HUES48 (cell line): ENCODE results near the gene UBQLN4.
A peak's percentile ranks its signal among the peaks of the same experiment; 100 is the strongest.
"Not testable (repeated sequence)": the region's sequence is repeated elsewhere in the genome, so short reads cannot be mapped to it uniquely, and the experiment has no call there.

ENCODE experiments used
- H3K27ac ChIP-seq: one replicate; pipeline ENCODE4 v1.7.0; 2013; ENCODE audit warnings: low read depth, low read length, inconsistent platforms
- H3K27me3 ChIP-seq: 2 replicates; pipeline ENCODE4 v1.6.1; 2013; ENCODE audit warnings: mild to moderate bottlenecking, low read length; ENCODE audit not compliant: control insufficient read depth, insufficient read depth
- H3K36me3 ChIP-seq: 2 replicates; pipeline ENCODE4 v1.6.1; 2013; ENCODE audit warnings: low read length; ENCODE audit not compliant: control insufficient read depth, insufficient read depth
- H3K4me1 ChIP-seq: 2 replicates; pipeline ENCODE4 v1.6.1; 2013; ENCODE audit warnings: mild to moderate bottlenecking, low read length; ENCODE audit not compliant: control insufficient read depth, insufficient read depth
- H3K4me3 ChIP-seq: 2 replicates; pipeline ENCODE4 v1.5.1; 2013; ENCODE audit warnings: mild to moderate bottlenecking, low read depth, low read length
- H3K9ac ChIP-seq: 2 replicates; pipeline ENCODE4 v1.6.1; 2013; ENCODE audit warnings: mild to moderate bottlenecking, low read depth, low read length, moderate library complexity
- H3K9me3 ChIP-seq: 2 replicates; pipeline ENCODE4 v1.6.1; 2013; ENCODE audit warnings: low read length; ENCODE audit not compliant: control insufficient read depth, insufficient read depth

The UBQLN4 gene

GRCh38 chr1:156034991-156035390 is 18.6 kb downstream of the UBQLN4 start:
- not testable (repeated sequence) for H3K27me3 ChIP-seq, H3K9me3 ChIP-seq, H3K4me1 ChIP-seq, H3K27ac ChIP-seq, H3K9ac ChIP-seq, H3K4me3 ChIP-seq
- H3K36me3 ChIP-seq: peaks cover 19% of the 10 kb centered on the region

DNA sequence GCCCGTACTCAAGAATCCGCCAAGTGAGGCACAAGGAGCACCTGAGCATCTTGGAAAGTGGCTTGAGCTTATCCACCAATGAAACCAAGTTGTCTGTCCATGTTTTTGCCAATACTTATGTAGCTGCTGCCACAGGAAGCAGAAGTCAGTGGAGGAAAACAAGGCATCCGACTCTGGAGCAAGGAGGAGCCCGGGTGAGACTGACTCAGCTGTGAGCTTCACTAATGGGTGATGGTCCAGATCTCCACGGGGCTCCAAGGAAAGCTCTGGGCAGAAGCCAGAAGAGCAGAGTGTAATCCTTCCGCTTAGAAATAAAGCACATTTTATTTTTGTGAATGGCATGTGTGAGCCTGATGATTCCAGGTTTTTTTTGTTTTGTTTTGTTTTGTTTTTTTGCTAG is 20.6 kb downstream of the UBQLN4 start:
- H3K4me1 ChIP-seq: no peaks in the 10 kb centered on the region
- no peak overlapping the region for H3K4me3 ChIP-seq
- H3K9ac ChIP-seq: no peak overlapping the region
- peaks cover 17% of the 10 kb centered on the region for H3K36me3 ChIP-seq
- no peak overlapping the region for H3K27ac ChIP-seq
- no peaks in the 10 kb centered on the region for H3K9me3 ChIP-seq
- no peaks in the 10 kb centered on the region for H3K27me3 ChIP-seq

DNA sequence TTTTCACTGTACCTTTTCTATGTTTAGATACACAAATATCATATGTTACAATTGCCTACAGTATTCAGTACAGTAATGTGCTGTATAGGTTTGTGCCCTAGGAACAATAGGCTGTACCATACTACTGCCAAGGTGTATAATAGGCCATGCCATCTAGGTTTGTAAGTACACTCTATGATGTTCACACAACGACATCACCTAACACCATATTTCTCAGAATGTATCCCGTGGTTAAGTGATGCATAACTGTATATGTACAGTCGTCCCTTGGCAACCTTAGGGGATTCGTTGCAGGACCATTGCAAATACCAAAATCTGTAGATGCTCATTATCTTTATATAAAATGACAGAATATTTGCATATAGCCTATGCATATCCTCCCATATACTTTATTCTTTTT is 27.0 kb downstream of the UBQLN4 start:
- Histone ChIP-seq H3K4me3 (no peak overlapping the region), H3K4me1 (0 out of 2 replicates have a peak, but pooled peaks cover 2% of the 10 kb centered on the region), H3K9ac (no peak overlapping the region), H3K9me3 (no peaks in the 10 kb centered on the region), H3K36me3 (no peaks in the 10 kb centered on the region), H3K27me3 (peaks cover 4% of the 10 kb centered on the region; the same call in 1 of the 2 replicates), H3K27ac (no peak overlapping the region)

- Histone ChIP-seq H3K9ac (no peak overlapping the region), H3K9me3 (no peaks in the 10 kb centered on the region), H3K4me3 (no peak overlapping the region), H3K27ac (no peak overlapping the region), H3K27me3 (peaks cover 4% of the 10 kb centered on the region; the same call in 1 of the 2 replicates), H3K36me3 (no peaks in the 10 kb centered on the region), H3K4me1 (peaks cover 5% of the 10 kb centered on the region; the same call in 1 of the 2 replicates)
Measured at GRCh38 chr1:156025876-156026275, 27.7 kb downstream of the UBQLN4 start.

DNA sequence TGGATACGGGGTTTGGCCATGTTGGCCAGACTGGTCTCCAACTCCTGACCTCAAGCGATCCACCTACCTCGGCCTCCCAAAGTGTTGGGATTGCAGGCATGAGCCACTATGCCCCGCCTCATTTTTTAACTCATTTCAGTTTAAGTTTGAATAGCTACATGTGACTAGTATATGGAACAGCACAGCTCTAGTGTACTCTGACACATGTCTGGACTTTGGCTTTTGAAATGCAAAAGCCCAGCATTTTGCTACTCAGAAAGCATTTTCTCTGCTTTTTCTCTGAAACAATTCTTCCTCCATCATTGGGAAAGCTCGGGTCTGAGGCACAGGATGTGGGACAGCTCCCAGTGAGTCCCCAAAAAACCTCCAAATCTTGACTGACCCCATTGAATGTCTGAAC is 28.8 kb downstream of the UBQLN4 start:
- H3K4me3 ChIP-seq: no peak overlapping the region
- no peaks in the 10 kb centered on the region for H3K36me3 ChIP-seq
- no peaks in the 10 kb centered on the region for H3K9me3 ChIP-seq
- H3K27me3 ChIP-seq: peaks cover 4% of the 10 kb centered on the region; the same call in 1 of the 2 replicates
- H3K27ac ChIP-seq: no peak overlapping the region
- H3K4me1 ChIP-seq: peaks cover 7% of the 10 kb centered on the region; the same call in 1 of the 2 replicates
- H3K9ac ChIP-seq: no peak overlapping the region

DNA sequence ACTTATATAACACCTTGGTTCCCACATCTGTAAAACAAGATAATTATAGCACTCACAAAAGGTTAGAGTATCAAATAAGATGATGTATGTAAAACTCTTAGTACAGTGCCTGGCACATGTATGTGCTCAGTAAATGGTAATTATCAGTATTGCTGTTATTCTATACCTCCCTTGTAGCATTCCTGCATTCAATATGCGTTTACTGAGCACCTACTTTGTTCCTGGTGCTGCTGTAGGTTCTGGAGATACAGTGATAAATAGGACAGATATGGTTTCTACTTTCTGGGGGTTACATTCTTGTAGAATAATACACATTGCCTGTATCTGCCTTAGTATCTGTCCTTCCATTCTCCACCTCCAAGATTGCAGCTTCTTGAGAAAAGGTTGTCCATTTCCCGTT is 31.6 kb downstream of the UBQLN4 start:
- Histone ChIP-seq H3K9ac (no peak overlapping the region), H3K9me3 (no peaks in the 10 kb centered on the region), H3K4me1 (peaks cover 10% of the 10 kb centered on the region; the same call in 1 of the 2 replicates), H3K27me3 (peaks cover 4% of the 10 kb centered on the region; the same call in 1 of the 2 replicates), H3K36me3 (peaks cover 18% of the 10 kb centered on the region), H3K27ac (no peak overlapping the region), H3K4me3 (no peak overlapping the region)

- Histone ChIP-seq H3K36me3 (peaks cover 25% of the 10 kb centered on the region), H3K27me3 (peaks cover 4% of the 10 kb centered on the region; the same call in 1 of the 2 replicates), H3K9me3 (no peaks in the 10 kb centered on the region), H3K4me1 (peaks cover 9% of the 10 kb centered on the region; the same call in 1 of the 2 replicates), H3K27ac (no peak overlapping the region), H3K4me3 (peak overlapping the region; percentile 96), H3K9ac (no peak overlapping the region)
Measured at GRCh38 chr1:156021093-156021428, 32.5 kb downstream of the UBQLN4 start.

- peaks cover 8% of the 10 kb centered on the region; the same call in 1 of the 2 replicates for H3K4me1 ChIP-seq
- H3K27me3 ChIP-seq: peaks cover 4% of the 10 kb centered on the region; the same call in 1 of the 2 replicates
- no peaks in the 10 kb centered on the region for H3K9me3 ChIP-seq
- H3K9ac ChIP-seq: peak within 1 kb of the TSS; percentile 60
- no peak within 1 kb of the TSS for H3K27ac ChIP-seq
- peak within 1 kb of the TSS; percentile 96 for H3K4me3 ChIP-seq
- peaks cover 28% of the 10 kb centered on the region for H3K36me3 ChIP-seq
Measured at GRCh38 chr1:156020293-156021092, 33.1 kb downstream of the UBQLN4 start, which contains the start of gene SSR2. TSS of gene SSR2 (minus strand) at chr1:156020951. CDS start at chr1:156020167, 784 bp downstream.

GRCh38 chr1:156019946-156020292 is 33.7 kb downstream of the UBQLN4 start:
- Histone ChIP-seq H3K9ac (peak overlapping the region; percentile 60), H3K4me1 (peaks cover 8% of the 10 kb centered on the region; the same call in 1 of the 2 replicates), H3K4me3 (peak overlapping the region; percentile 96), H3K9me3 (no peaks in the 10 kb centered on the region), H3K27ac (no peak overlapping the region), H3K36me3 (peaks cover 29% of the 10 kb centered on the region), H3K27me3 (peaks cover 4% of the 10 kb centered on the region; the same call in 1 of the 2 replicates)

DNA sequence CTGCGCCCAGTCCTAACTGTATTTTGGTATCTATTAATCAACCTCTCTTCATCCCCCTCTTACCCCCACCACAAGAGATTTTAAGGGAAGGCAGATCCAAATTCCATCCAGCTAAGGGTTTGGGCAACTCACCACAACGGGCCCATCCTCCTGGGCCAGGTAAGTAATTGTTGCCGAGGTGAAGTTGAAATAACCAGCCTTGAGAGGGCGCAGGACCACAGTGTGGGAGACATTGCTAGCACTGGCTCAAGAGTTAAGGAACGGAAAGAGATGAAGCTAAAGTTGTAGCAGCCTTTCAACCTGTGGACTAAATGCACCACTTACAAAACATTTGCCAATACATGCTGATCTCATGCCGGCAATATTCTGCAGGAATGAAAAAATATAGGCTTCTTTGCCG is 38.8 kb downstream of the UBQLN4 start:
- Histone ChIP-seq H3K27ac (no peak overlapping the region), H3K9ac (no peak overlapping the region), H3K9me3 (no peaks in the 10 kb centered on the region), H3K36me3 (peaks cover 79% of the 10 kb centered on the region), H3K27me3 (no peaks in the 10 kb centered on the region), H3K4me1 (0 out of 2 replicates have a peak, but pooled peaks cover 3% of the 10 kb centered on the region), H3K4me3 (no peak overlapping the region)

GRCh38 chr1:156012051-156012817 is 41.4 kb downstream of the UBQLN4 start:
- no peak overlapping the region for H3K9ac ChIP-seq
- H3K4me3 ChIP-seq: no peak overlapping the region
- no peak overlapping the region for H3K27ac ChIP-seq
- H3K9me3 ChIP-seq: no peaks in the 10 kb centered on the region
- no peaks in the 10 kb centered on the region for H3K27me3 ChIP-seq
- H3K36me3 ChIP-seq: peaks cover 79% of the 10 kb centered on the region
- no peaks in the 10 kb centered on the region for H3K4me1 ChIP-seq
